TTC549 (cell line): ENCODE results near the gene GRIA1.

ENCODE experiments used
- FAIRE-seq: peaks from 2 replicates; lab custom pipeline; 2012; peaks lifted over from hg19 to GRCh38; lab: Jason Lieb, UNC

The GRIA1 gene

GRCh38 chr5:153742060-153742459 is 251.6 kb downstream of the GRIA1 start:
- FAIRE-seq: no peak

DNA sequence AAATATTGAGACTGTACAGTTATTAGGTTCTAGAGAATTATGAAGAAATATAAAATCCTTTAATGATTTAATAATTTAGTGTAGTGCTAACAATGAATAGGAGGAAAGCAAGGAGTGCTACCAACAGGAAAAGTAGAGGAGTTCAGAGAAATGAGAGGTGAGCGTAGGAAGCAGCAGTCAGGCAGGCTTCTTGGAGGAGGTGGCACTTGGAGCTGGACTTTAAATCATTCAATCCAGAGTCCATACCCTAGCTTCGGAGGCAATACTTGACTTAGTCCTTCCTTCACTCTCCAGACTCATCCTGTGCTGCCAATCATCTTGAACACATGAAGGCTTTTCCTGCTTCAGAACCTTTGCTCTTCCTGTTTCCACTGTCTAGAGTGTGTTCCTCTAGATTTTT is 254.3 kb downstream of the GRIA1 start:
- no peak for FAIRE-seq

GRCh38 chr5:153745778-153746395 is 255.4 kb downstream of the GRIA1 start:
- no peak for FAIRE-seq

- no peak for FAIRE-seq
Measured at GRCh38 chr5:153746440-153746839, 256.0 kb downstream of the GRIA1 start.

DNA sequence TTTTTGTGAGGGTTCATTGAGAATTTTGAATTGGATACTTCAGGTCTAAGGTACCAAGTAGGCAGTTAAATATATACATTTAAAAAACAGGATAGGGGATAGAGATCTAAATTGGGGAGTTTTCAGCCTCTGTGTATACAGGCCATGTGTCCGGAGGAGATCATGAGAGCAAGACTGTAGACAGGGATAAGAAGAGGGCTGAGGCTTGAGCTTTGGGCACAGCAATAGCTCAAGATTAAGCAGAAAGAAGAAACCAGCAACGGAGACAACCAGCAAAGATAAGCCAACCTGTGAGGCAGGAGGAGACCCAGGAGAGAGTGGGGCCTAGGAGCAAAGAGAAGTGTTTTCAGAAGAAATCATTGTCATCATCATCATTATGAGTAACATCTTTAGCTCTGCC is 258.4 kb downstream of the GRIA1 start:
- no peak for FAIRE-seq

GRCh38 chr5:153749960-153750359 is 259.5 kb downstream of the GRIA1 start:
- no peak for FAIRE-seq

GRCh38 chr5:153751251-153751650 is 260.8 kb downstream of the GRIA1 start:
- FAIRE-seq: no peak

- no peak for FAIRE-seq
Measured at GRCh38 chr5:153752890-153753289, 262.4 kb downstream of the GRIA1 start.

DNA sequence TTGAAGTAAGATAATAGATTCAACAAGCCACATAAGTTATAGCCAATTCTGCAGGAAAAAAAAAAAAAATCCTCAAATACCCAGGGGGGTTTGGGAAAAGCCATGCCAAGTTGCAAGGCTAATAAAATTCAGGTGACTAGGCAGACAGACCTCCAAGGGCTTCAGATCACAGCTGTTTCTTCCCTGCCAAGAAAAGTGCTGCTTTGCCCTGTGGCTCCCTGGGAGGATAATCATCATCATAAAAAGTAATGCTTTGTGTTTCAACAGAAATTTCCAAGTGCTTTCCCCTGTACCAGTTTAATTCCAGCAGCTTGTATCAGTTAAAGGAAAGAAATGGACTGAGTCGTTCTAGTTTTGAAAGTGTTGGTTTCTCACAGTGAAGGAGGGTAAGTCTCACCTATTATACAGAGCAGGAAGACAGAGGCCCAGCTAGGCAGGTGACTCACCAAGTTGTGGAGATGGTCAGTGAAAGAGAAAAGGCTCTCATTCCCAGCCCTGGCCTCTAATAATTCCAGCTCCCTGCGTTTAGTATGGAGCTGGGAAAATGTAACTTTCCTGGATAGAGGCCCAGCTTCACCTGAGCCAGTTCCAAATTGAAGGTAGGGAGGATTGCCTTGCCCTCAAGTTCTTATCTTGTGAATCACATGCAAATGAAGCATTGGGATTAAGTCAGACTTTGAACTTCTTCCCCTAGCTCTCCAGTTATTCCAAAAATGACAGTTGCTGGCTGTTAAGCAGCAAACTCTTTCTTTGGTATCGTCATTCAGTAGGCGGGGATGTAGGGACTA is 263.4 kb downstream of the GRIA1 start:
- FAIRE-seq: no peak

DNA sequence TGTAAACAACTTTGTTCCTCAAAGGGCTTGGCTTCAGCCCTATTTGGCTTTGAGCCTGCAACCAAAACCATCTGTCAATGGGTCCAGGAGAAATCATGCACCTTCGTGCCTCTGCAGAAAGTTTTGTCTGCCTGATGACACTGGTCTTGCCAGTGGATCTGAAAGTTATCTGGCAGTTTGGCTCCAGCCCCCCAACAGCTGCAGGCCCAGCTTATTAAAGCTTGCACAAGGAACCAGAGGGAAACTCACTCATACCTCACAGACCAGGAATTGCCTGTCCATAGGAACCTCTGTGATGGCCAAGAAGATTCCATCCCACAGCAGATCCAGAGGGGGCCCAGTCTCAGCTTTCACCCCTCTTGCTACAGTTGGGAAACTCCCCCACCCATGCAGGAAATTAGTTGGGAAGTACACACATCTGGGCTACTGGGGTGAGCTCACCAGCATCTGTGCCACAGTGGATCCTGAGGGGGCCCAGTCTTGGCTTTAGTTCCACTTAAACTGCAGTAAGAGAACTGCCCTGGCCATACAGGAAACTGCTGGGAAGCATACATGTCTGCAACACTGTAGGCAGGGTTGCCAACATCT is 265.5 kb downstream of the GRIA1 start:
- FAIRE-seq: no peak

DNA sequence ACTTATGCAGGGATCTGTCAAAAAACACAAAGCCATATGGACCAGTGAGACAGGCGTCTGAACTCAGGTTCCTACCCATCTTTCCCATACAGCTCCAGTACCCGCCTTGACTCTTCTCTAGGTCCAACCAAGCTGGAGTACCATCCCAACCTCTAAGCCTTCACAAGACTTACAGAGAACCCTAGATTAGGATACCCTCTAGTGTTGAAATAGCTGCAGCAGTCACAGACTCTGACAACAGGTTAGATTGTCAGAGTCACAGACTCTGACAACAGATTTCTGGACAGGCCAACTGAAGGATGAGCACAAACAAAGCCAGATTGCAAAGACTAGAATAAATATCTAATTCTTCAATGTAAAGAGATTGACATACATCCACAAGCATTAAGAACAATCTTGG is 266.1 kb downstream of the GRIA1 start:
- FAIRE-seq: no peak

GRCh38 chr5:153765987-153766386 is 275.5 kb downstream of the GRIA1 start:
- no peak for FAIRE-seq

DNA sequence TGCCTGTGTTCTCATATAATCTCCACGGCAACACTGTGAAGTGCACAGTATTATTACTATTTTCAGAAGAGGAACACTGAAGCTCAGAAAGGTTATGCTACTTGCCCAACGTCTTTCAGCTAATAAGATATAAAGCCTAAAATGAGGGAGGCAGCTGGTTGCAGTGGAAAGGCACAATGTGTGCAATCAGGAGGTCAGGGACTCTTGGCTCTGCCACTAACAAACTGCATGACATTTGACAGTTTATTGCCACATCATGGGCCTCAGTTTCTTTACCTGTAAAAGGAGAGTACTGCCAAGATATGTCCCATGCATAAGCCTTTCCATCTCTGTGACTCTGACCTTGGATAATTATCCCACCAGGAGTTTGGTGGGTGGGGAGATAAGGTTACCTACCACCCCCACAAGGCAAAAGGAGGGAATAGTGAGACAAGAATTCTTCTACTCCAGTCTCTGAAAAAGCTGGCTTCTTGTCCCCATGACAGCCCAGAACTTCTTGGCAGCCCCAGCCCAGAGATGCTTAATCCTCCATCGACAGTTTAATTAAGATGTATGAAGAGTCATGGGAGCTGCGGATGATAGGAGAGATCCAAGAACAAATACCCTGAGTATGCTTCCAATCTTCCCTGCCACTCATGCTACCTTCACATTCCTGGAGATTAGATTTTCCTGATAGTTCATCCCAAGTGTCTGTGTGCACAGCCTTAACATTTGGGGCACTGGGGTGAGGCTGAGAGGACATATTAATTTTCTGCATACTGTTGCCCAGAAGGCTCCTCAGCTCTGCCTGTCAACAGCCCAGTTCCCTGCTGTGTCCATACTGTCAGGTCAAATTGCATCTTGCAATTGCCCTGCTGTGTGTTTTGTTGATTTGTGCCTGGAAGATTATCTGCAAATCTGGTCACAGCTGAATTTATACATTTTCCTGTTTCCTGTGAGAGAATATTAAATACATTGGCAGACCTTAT is 277.0 kb downstream of the GRIA1 start:
- FAIRE-seq: no peak

GRCh38 chr5:153770066-153770465 is 279.6 kb downstream of the GRIA1 start:
- FAIRE-seq: no peak

DNA sequence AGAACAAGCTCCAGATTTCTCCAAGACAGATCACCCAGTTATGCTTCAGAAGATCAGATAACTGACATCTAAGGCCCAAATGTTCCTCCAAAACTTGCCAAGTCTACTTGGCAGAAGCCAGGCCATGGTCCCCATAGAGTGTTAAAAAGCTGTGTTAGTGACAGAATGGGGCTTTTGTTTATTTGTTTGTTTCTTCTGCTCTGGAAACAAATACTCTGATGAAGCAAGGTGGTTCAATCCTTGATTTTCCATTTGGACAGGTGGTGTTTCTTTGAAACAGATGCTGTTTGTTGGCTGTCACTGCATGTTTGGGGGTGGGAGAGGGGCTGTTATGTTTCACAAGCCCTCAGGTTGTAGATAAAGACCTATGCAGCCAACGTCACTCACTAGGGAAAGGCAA is 284.2 kb downstream of the GRIA1 start:
- no peak for FAIRE-seq

DNA sequence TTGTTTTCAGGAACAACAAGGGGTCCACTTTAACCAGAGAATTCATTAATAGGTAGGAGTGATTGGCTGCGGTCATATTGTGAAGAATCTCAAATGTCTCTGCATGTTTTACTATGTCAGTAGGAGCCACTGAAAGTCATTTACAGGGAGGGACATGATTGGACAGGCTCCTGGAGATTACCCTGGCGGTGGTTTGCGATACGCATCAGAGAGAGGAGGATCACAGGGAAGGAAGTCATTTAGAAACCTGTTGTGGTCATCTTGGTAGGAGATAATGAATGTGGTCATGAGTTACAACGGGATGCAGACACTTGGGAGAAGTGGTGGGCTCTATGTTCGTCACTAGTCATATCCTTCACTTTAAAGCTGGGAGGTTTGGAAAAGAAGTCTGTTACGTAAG is 285.5 kb downstream of the GRIA1 start:
- no peak for FAIRE-seq

DNA sequence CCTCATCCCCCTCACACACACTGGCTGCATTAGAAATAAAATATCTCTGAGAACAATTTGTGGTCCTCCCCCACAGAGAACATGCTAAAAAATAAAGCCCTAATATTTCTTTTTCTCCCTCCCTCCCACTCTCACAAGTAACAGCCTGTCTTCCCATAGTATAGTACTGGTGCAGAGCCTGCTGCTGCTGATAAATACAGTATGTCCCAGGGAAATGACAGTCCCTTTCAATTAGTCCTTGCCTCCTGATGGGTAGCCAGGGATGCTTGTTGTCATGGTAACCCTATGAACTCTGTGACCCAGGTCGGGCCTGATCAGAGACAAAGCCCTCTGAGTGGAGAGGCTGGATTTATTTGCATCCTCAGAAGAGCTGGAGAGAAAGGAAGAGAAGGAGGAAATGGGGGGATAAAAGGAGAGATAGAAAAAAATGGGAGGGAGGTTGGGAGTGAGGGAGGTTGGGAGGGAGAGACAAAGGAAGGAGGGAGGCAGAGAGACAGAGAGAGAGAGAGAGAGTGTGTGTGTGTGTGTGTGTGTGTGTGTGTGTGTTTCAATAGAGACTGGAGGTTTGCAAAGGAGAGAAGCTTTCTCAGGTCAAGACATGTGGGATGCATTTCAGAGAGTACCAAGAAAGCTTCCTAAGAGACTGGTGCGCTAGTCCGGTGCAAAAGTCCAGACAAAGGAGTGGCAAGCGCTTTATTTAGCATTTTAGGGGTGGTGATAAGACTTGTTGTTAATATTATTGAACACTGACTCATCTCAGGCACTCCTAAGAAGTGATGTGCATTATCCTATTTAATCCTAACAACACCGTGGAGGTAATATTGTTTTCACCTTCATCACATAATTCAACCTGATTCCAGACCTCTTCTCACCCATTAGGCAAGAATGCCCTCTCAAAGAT is 287.5 kb downstream of the GRIA1 start:
- no peak for FAIRE-seq

- FAIRE-seq: no peak
Measured at GRCh38 chr5:153779836-153780235, 289.4 kb downstream of the GRIA1 start.

GRCh38 chr5:153780876-153781705 is 290.6 kb downstream of the GRIA1 start:
- FAIRE-seq: no peak

GRCh38 chr5:153782589-153783361 is 292.3 kb downstream of the GRIA1 start:
- no peak for FAIRE-seq
